HG03565 (cell line): ENCODE measurements around the gene FKBP8.

Source experiments
- ATAC-seq: cut with Tn5 transposase; IDR thresholded peaks from one replicate; pipeline ENCODE4 v1.9.1; 2021; ENCODE audit warnings: mild to moderate bottlenecking, moderate library complexity; ENCODE audit not compliant: unreplicated experiment

FKBP8 gene

DNA sequence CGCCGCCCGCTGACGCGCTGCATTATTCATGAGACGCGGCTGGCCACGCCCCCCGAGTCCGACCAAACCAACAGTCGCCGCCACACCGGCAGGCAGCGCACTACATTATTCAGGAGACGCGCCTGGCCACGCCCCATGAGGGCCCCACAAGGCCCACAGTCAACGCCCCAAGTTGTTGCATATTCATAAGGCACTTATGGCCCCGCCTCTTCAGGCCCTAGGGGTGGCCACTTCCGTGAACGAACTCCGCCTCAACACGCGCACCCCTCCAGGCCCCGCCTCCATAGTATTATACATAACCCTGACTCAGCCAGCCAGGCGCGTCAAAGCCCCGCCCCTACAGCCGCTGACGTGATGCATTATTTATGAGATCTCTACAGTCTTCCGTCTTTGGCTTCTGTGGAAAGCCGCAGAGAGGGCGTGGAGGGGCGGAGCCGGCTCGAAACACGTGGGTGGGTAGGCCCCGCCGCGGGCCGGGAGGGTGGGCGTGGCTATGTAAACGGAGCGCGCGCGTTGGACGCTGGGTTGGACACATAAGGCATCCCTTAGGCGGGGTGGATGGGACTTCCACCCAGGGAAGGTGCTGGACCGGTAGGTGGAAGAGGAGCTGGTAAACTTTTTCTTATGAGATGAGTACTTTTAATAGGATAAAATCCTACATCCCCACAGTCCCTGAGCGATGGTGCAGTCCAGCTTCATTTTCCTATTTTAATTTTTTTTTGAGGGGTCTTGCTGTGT, 21.1 kb downstream of the FKBP8 start:
- ATAC-seq = peak; percentile 84

DNA sequence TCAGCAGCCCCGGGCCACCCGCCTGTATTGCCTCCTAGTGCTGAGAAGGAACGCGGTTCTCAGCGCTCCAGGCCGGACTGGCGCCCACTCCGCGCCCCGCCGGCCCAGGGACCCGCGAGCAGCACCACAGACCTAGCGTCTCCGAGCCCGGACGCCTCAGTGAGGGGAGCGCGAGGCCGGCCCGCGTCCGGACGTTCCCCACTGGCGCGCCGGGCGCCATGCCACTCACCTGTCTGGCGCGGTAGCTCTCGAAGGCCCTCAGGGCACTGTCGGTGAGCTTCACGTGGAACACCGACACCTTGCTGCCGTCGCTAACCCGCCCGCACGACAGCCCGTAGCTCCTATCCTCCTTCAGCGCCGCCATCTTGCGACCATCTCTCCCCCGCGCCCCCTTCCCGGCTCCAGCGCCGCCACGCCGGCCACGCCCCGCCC, 21.7 kb downstream of the FKBP8 start, which contains the start of gene ELL:
TSS of gene ELL (minus strand) at position 379 of the 432 bp plus-strand sequence. CDS start at position 364, 15 bp downstream.
- ATAC-seq = peak; percentile 3

DNA sequence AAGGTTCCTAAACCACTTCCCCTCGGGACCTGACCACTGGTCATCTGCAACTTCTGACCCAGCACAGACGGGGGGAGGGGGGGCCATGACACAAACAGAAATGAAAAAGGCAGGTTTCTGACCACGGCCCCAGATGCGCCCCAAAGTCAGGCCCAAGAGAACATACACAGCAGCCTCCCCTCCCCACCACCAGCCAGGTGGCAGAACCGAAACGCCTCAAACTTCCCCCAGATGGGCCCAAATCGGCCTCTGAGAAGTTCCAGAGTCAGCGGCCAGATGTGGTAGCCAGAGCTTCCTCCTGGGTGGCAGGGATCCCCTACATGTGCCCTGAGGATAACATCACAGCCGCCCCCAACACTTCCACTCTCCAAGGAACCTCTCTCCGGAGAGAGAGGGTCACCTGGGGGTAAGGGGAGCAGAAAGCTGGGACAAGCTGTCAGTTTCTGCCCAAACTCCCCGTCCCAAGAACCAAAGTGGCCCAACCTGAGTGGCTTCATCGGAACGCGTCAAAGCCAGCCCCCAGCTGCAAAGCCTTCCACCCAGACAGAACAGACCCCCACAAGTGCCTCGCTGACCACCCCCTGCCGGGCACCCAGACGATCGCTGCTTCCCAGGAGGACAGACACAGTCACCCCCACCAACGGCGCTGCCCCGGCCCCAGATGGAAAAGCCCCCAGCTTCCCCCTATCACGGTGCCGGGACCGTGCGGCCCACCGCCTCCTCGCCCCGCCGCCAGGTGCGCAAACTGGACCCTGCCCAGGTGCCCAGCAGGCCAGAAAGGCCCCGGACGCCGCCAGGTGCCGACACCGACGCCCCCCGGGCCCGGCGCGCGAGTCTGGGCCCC, 22.3 kb downstream of the FKBP8 start:
- no peak for ATAC-seq

DNA sequence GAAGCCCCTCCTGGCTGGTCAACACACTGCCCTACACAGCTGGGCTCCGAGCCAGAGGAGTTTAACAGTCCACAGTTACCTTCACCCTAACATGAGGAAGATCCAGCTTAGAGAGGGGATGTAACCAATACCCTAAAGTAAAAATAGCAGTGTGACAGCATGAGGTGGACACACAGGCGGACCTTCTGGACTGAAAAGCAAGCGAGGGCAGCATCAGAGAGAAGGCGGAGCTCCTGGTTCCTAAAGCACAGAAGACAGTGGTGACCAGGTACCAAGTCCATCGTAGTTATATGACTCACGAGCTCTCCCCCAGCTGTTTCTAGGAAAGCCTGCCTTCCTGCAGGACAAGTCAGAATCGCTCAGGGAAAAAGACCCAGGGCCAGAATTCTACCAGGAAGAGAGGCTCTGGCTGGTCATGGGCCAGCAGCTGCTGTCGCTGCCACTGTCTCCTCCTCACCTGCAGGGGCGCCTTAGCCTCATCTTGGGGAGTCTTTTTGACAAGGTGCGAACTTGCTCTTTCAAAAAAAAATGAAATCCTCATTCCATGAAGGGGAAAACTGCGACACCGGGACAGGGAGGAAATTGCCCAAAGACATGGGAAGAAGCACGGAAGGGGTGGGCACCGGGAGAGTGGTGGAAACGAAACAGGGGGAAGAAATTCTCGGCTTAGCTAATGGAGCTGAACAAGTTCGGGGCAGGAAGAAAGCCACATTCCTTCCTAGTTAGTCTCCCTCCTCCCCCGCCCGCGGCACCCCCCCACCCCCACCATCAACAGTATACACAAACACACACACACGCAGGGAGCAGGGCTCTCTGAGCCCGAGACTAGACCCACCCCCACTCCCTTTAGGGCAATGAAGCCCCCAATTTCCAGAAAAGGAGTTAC, 23.2 kb downstream of the FKBP8 start:
- no peak for ATAC-seq

DNA sequence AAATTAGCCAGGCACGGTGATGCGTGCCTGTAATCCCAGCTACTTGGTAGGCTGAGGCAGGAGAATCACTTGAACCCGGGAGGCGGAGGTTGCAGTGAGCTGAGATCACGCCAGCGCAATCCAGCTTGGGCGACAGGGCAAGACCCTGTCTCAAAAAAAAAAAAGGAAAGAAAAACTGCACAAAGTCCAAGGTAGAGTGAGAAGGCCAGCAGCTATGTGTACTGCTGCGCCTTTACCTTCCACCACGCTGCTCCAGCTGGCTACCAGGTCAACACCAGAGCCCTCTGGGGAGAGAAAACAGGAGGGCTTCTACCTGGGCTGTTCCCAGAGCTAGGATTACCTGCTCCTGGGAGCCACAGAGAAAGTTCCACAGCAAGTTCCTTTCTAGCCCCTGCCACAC, 24.7 kb downstream of the FKBP8 start:
- no peak for ATAC-seq

DNA sequence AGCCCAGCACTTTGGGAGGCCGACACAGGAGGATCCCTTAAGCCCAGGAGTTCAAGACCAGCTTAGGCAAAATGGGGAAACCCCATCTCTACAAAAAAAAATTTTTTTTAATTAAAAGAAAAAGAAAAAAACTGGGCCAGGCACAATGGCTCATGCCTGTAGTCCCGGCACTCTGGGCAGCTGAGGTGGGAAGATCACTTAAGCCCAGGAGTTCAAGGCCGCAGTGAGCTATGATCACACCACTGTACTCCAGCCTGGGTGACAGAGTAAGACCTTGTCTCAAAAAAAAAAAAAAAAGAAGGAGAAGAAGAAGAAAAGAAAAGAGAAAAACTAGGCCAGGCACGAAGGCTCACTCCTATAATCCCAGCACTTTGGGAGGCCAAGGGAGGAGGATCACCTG, 25.8 kb downstream of the FKBP8 start:
- ATAC-seq = no peak

DNA sequence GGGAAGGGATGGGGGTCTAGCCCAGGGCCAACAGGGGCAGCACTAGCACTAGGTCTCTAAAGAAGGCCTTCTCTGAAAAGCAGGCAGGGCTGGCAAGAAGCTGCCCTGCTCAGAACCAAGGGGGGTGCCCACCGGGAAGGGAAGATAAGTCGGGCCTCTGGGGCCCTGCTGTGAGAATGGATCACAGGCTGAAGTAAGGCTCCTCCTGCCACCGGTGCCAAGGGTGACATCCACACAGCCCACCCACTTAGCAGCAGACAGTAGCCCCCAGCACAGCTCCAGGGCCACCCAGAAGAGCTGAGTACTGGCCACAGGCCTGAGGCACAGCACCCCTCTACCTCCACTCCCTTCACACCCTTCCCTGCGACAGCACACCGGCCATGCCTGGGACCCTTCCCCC, 27.4 kb downstream of the FKBP8 start:
- no peak for ATAC-seq

DNA sequence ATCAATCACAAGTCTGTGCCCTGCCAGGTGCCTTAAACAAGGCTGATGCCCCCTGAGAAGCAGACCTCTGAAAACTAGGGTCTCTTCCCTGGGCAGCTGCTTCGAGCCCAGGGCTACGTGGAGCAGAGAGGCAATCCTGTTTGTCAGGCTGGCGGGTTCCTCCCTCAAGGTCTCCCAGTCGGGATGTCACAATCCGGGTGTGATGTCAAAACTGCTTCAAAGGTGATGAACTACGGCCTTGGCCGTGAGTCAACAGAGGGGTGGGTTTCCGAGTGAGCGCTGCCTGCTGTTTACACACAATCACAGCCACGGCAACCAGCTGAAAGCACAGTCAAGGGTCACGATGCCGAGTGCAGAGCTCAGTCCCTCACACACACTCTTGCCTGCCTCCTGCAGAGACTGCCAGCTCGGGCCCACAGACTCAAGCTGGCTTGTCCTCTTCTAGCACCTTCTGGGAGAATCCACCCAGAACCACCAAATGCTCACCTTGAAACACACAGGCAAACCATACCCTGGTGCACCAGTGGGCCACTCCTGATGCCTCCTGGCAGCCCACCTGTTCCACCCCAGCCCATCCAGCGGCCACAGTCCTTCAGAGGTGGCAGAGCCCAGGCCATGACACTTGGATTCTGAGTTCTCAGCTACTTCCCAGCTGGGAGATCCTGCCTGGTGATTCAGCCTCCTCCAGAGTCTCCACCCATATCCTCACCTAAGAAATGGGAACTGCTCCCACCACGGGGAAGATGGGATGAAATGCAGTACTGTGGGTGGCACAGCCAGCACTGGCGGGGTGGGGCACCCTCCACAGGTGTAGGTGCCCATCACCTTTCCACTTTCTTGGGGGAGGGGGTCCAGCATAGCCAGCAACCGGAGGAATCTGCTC, 28.3 kb downstream of the FKBP8 start:
- ATAC-seq = no peak

DNA sequence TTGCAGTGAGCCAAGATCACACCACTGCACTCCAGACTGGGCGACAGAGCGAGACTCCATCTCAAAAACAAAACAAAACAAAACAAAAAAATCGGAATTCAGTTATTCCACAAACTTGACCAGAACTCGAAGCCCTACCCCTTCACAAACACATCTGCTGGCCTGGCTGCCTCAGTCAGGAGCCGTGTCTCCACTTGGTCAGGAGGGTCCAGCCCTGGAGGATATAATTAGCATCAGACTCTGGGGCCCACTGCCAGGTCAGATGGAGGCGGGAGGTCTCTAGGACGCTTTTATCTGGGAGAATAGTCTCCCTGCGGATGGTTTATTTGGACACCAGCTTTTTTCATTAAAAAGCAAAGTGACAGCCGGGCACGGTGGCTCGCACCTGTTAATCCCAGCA, 29.5 kb downstream of the FKBP8 start:
- ATAC-seq = no peak

DNA sequence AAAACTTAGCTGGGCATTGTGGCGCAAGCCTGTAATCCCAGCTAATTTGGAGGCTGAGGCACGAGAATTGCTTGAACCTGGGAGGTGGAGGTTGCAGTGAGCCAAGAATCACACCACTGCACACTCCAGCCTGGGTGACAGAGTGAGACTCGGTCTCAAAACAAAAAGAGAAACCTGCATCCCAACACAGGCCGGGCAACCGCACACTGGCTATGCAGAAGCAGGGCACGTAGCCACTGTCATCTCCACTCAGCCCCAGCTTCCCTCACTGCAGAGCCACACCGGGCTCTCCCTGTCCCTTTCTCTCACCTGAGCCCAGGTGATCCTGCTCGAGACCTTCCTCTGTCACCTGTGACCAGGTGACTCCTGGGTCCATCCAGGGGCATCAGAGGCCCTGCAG, 33.2 kb downstream of the FKBP8 start:
- no peak for ATAC-seq

DNA sequence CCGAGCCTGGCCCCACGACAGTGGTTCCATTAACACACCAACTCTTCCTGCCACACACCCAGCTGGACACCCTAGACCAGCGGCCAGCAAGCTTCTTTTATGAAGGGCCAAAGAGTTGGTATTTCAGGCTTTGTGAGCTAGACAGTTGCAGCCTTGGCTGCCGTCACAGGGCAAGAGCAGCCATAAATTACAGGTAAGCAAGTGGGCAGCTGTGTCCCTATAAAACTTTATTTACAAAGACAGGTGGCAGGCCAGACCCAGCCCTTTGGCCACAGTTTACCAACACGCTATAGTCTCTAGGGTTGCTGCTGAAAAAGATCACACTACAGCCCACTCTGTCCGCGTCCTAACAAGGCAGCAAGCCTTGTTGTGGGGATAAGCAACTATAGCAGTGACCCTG, 34.8 kb downstream of the FKBP8 start:
- ATAC-seq = no peak

DNA sequence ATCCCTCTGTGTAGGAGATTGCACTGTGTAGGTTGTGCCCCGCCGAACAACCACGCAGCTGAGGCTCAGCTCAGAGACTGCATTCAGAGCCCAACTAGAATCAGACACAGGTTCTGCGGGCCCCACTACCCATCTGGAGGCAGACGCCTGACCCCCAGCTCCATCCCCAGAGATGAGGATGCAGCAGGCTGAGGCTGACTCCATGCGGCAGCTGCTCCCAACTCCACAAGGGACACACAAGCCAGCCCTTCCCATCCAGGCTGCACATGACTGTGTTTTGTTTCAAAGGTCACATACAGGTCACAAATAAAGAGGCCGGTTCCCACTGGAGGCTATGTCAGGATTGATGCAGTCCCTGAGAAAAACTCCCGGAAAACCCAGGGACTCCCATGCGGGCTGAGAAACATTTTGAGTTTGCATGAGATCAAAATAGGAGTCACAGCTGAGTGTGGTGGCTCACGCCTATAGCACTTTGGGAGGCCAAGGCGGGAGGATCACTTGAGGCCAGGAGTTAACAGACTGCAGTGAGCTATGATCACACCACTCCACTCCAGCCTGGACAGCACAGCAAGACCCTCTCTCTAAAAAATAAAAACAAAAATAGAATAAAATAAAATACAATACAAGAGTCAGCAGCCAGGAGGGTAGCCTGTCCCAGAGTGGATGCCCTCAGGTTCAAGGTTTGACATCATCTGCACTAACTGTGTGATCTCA, 35.5 kb downstream of the FKBP8 start:
- no peak for ATAC-seq

DNA sequence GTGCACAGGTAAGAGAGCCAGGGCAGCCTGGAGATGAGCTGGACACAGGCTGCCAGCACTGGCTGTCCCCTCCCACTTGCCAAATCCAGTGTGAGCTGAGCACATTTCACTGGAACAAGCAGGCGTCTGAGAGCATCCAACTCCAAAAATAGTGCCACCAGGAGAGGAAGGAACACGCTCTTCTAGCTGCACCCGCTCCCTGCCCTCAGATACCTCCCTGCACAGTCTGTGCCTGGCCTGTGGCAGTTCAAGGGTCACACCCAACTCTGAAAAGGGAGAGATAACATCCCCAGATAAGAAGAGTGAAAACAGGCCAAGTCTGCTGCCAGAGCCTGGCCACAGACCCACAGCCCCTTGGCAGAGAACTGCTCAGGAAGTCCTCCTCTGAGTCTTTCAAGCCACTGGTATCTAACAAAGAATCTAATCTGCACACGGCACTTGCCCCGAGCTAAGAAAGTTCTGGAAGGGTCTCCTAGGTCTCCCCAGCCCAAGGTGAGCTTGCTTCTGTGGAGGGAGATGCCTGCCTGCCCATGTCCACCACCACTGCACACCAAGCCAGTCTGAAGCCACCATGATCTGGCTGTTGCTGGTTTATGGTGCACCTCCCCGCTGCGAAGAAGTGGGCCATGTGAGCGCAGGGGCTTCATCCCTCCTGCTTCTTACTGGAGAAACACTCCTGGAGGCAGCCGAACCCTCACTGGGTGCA, 36.2 kb downstream of the FKBP8 start:
- no peak for ATAC-seq

DNA sequence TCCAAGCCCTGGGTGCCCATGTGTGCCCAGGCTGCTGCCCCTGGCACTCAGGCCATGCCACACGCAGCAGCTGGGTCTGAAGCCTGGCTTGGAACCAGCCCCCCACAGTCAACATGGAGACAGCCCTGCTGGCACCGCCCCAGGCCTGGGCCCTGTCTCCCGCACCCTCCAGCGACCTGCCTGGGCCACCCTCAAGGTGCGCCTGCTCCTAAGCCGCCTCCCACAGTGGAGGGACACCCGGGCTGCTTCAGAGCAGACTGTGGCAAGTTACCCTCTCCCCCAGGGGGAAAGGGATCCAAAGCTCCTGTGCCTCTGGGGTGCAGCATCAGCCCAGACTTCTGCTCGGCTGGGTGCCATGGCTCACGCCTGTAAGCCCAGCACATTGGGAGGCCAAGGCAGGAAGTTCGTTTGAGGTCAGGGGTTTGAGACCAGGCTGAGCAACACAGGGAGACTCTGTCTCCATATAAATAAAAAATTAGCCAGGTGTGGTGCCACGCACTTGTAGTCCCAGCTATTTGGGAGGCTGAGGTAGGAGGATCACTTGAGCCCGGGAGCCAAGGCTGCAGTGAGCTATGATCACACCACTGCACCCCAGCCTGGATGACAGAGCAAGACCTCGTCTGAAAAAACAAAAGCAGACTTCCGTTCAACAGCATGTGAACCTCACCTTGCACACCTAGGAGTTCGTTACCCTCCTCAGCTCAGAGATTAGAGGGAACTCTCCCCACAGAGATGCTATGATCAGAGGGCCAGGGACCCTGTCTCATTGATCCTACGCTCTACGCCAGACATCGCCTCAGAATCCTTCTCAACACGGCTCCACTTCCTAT, 37.1 kb downstream of the FKBP8 start:
- no peak for ATAC-seq

DNA sequence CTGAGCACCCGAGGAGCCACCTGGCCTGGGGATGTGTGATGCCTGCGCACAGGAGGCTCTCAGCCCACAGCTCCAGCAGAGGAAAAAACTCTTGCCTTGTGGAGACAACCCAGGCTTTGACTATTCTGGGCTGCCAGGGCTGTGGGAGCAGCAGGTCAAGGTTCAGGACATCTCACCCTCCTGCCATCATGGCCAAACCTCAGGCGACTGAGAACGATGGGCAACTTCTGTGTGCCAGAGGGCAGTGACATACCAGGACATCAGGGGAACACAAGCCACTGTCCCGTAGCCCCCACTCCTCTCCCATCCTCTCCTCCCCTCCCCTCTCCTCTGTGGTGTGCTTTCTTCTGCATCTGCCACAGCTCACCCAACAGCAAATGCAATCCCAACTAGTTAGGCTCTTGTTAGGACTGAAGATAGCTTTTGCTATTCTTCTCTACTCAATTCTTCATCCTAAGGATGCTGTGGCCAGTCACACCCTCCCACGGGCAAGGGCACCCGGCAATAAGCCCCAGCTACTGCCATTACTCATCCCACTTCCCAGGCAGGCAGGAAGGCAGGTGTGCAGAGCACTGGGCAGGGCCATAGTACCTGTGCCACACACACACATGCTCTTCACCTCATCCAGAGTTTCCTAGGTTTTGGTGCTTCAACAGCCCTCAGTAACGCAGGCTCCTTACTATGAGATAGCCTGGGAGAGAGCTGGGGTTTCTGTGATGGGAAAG, 38.3 kb downstream of the FKBP8 start:
- ATAC-seq = no peak

DNA sequence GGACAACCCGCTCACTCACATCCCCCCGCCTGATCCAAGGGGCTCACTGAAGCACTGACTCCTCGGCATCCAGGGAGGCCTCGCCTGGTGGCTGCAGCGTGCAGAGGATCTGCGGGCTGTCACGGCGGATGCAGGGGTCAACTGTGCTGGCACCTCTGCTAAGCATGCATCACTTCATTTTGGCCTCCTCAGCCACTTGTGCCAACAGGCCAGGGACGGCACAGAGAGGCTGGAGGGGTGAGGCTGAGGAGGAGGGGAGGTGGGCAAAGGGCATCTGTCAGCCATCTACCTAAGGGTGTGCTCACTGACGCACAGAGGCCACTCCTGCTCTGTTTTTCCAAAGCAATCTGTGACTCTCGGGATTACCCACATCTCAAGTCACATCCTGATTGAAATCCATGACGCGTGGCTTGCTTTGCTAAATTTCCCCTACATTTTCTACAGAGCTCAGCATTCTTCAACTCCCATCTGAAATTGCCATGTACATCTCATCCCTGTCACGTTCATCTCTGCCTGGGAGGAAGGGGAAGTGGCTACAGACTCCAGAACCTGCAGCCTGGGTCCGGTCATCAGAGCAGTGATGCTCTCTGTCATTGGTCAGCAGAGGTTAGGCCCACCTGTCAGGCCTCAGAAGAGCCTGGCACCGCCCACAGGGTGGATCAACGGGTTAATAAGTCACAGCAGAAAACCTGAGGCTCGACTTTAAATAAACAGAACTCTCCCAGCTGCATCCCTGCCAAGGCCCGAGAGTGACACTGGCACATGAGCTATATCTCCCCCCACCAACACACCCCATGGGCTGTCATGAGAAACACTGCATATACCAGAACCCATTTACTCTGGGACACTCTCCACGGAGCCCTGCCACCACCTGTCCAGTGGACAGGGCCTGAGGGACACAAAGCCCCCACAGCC, 39.1 kb downstream of the FKBP8 start:
- no peak for ATAC-seq
